Astrocyte of the cerebellum (primary cell): ENCODE measurements around the gene TBC1D8.

Source experiments
- DNase-seq: peaks from one replicate; pipeline ENCODE4 v3.0.0-alpha.2; 2011; ENCODE audit warnings: low read depth
- H3K4me3 ChIP-seq: 2 replicates; pipeline ENCODE4 v1.5.1; 2011; ENCODE audit warnings: mild to moderate bottlenecking, low read depth, low read length, moderate library complexity
- in situ Hi-C: cut with HindIII; loops from 2 replicates; pipeline ENCODE4 v1.10.0; 2017; ENCODE audit warnings: low sequenced_read_pairs
- TF ChIP-seq, protein P1 (sequence below): IDR thresholded peaks from 2 replicates; pipeline ENCODE4 v1.5.1; 2012; ENCODE audit warnings: low read length, low read depth, moderate library complexity, mild to moderate bottlenecking; ENCODE audit errors: missing control alignments

Gene TBC1D8

DNA sequence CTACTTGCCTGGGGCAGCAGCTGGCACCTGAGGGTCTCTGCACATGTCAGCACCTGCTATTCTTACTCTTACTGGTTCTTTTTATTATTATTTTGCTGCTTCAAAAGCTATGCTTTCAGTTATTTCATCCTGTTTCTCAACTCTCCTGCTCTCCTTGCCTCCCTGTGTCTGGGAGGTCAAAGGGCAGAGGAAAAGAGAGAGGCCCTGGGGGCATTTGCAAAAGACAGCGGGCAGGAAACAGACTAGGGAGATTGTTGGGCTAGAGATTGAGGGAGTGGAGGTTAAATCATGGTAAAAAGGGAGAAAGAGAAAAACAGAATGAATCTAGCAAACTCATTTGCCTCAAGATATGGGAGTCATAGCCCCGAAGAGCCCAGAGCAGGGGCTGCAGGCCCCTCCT, 170.2 kb downstream of the TBC1D8 start:
- TF ChIP-seq, protein P1, sequence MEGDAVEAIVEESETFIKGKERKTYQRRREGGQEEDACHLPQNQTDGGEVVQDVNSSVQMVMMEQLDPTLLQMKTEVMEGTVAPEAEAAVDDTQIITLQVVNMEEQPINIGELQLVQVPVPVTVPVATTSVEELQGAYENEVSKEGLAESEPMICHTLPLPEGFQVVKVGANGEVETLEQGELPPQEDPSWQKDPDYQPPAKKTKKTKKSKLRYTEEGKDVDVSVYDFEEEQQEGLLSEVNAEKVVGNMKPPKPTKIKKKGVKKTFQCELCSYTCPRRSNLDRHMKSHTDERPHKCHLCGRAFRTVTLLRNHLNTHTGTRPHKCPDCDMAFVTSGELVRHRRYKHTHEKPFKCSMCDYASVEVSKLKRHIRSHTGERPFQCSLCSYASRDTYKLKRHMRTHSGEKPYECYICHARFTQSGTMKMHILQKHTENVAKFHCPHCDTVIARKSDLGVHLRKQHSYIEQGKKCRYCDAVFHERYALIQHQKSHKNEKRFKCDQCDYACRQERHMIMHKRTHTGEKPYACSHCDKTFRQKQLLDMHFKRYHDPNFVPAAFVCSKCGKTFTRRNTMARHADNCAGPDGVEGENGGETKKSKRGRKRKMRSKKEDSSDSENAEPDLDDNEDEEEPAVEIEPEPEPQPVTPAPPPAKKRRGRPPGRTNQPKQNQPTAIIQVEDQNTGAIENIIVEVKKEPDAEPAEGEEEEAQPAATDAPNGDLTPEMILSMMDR = no peak
- no peak overlapping the region for H3K4me3 ChIP-seq
- in situ Hi-C loops = no loop called here
- DNase-seq = no peak

DNA sequence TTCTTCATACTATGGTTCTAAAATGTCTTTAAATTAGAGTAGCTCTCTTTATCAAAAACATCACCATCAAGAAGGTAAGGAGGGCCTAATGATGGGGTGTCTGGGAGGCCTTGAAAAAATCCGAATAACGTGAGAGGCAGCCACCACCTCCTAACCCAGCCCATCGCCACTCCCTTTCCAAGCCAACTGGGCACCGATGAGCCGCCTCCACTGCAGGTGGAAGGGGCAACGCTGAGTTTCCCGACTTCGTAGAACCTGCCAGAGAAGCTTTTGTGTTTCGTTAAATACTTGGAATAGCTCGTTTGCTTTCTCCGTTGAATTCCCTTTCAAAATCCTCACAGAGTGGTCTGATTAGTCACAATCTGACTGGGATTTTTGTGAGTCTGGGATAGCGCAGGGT, 171.1 kb downstream of the TBC1D8 start:
- TF ChIP-seq, protein P1 = no peak
- H3K4me3 ChIP-seq = no peak overlapping the region
- in situ Hi-C loops = no loop called here
- DNase-seq = no peak

DNA sequence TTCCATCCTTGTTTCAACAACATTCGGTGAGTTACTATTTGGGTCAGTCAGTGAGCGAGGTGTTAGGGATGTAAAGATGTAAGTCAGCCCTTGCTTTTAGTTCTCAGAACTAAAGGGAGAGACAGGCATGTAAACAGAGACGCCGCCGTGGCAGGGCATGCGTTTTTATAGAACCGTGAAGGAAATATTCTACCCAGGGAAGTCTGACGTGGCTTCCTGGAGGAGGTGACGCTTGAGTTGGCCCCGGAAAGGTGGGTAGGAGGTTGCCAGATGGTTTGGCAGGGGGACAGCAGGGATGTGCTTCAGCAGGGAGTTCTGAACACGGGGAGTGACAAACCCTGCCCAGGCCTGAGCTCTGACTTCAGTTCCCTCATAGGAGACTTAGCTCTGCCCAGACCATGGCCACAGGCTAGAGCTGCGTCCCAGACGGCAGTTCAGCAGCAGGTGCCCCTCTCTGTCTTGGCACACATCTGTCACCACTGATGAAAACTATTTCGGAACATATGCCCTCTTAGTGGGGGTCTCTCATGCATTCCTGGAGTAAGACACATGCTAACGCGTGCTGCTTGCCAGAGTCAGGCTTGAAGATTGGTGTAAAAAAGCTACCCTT, 172.5 kb downstream of the TBC1D8 start:
- DNase-seq = no peak
- in situ Hi-C loops = no loop called here
- TF ChIP-seq, protein P1 = no peak
- no peak overlapping the region for H3K4me3 ChIP-seq

DNA sequence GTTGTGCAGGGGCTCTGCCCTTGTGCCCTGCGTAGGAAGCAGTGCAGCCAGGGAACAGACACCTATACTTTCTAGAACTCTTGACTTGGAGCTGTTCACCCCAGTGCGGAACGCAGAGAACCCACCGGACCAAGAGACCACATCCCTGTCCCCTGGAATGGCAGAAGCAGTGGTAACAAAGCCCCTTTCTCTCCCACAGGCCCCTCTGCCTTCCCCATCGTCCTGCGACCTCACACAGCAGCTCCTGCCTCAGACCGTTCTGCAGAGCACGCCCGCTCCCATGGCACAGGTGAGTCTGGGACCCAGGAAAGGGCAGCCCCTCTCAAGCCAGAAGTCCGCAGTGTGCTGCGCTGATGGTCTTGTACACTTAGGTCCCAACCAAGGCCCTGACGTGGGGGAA, 173.7 kb downstream of the TBC1D8 start:
- DNase-seq = no peak
- H3K4me3 ChIP-seq = no peak overlapping the region
- TF ChIP-seq, protein P1 = no peak
- in situ Hi-C loops = no loop called here

DNA sequence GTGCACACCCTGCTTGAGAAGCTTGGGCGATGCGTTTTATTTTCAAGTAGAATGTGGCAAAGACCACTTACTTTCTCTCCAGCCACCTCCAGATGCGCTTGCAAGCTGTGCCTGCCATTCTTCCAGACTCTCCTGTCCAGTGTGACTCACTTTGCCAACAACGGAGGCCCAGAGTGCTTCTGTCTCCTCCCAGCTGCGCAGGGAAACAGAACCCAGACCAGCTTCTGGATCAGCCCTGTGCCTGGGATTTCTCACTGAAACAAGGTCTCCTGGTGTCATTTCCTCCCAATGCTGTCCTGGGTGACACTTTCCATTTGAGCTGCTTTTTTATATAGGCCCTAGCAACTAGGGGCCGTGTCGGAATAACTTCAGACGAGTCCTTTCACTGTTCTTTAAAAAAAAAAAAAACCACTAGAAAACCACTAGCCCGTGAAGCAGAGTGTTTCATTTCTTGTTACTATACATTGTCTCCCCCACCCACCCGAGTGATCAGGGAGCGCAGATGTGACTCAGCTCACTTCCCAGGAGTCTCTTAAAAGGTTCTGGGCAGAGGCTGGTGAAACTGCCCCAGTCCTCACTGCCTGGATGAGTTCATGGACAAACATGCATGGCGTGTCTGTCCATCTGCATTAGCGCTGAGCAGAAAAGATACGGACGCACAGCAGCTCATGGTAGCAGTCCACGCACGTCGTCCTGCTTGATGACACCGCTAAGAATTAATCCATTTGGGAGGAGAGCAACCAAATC, 174.4 kb downstream of the TBC1D8 start:
- in situ Hi-C loops = no loop called here
- H3K4me3 ChIP-seq = no peak overlapping the region
- TF ChIP-seq, protein P1 = no peak
- no peak for DNase-seq

DNA sequence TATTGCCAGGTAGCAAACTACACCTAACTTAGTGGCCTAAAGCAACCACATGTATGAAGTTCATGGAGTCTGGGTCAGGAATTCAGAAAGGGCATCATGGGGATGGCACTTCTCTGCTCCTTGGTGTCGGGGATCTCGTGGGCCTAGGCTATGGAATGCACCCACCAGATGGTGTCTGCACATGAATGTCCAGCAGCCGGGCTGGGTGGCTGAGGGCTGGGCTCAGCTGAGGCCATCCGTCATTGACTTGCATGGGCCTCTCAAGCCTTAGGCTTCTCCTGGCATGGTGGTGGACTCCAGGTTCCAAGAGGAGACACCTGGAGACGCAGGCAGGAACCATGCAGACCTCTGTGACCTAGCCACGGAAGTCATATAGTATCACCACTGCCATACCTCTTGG, 175.1 kb downstream of the TBC1D8 start:
- no peak overlapping the region for H3K4me3 ChIP-seq
- DNase-seq = no peak
- TF ChIP-seq, protein P1 = no peak
- in situ Hi-C loops = no loop called here
